BE2C (cell line): ENCODE measurements around the gene EIF4EBP2.

Source experiments
- DNase-seq: peaks from one replicate; pipeline ENCODE4 v3.0.0-alpha.2; 2020
- H3K27me3 ChIP-seq: fragments of 250-450 bp; sonication (Bioruptor Pico); 2 replicates; pipeline ENCODE4 v1.5.1; 2020; ENCODE audit warnings: mild to moderate bottlenecking
- H3K36me3 ChIP-seq: fragments of 250-450 bp; sonication (Bioruptor Pico); 2 replicates; pipeline ENCODE4 v1.5.1; 2020; ENCODE audit warnings: mild to moderate bottlenecking
- H3K4me1 ChIP-seq: fragments of 250-450 bp; sonication (Bioruptor Pico); 2 replicates; pipeline ENCODE4 v1.5.1; 2020
- H3K4me3 ChIP-seq: 2 replicates; pipeline ENCODE4 v1.5.1; 2011; ENCODE audit warnings: low read depth, low read length
- H3K9me3 ChIP-seq: fragments of 250-450 bp; sonication (Bioruptor Pico); 2 replicates; pipeline ENCODE4 v1.5.1; 2020
- TF ChIP-seq, protein P1 (sequence below): IDR thresholded peaks from 2 replicates; pipeline ENCODE4 v1.5.1; 2012; ENCODE audit warnings: mild to moderate bottlenecking, low read depth, low read length

Gene EIF4EBP2

DNA sequence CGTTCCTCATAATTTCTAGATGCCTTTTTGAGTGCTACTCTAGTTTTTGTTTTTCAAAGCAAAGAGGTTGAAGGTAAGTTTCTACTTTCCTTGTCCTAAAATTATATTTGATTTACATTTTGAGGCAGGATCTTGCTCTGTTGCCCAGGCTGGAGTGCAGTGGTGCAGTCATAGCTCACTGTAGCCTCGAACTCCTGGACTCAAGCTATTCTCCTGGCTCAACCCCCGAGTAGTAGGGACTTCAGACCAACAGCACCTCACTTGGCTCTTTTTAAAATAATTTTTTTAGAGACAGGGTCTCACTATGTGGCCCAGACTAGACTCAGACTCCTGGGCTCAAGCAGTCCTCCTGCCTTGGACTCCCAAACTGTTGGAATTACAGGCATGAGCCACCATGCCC, 14.8 kb downstream of the EIF4EBP2 start:
- no peak for DNase-seq
- Histone ChIP-seq H3K4me3 (no peak overlapping the region), H3K4me1 (no peaks in the 10 kb centered on the region), H3K27me3 (no peaks in the 10 kb centered on the region), H3K9me3 (no peaks in the 10 kb centered on the region), H3K36me3 (peaks cover 24% of the 10 kb centered on the region)
- TF ChIP-seq, protein P1, sequence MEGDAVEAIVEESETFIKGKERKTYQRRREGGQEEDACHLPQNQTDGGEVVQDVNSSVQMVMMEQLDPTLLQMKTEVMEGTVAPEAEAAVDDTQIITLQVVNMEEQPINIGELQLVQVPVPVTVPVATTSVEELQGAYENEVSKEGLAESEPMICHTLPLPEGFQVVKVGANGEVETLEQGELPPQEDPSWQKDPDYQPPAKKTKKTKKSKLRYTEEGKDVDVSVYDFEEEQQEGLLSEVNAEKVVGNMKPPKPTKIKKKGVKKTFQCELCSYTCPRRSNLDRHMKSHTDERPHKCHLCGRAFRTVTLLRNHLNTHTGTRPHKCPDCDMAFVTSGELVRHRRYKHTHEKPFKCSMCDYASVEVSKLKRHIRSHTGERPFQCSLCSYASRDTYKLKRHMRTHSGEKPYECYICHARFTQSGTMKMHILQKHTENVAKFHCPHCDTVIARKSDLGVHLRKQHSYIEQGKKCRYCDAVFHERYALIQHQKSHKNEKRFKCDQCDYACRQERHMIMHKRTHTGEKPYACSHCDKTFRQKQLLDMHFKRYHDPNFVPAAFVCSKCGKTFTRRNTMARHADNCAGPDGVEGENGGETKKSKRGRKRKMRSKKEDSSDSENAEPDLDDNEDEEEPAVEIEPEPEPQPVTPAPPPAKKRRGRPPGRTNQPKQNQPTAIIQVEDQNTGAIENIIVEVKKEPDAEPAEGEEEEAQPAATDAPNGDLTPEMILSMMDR = no peak

DNA sequence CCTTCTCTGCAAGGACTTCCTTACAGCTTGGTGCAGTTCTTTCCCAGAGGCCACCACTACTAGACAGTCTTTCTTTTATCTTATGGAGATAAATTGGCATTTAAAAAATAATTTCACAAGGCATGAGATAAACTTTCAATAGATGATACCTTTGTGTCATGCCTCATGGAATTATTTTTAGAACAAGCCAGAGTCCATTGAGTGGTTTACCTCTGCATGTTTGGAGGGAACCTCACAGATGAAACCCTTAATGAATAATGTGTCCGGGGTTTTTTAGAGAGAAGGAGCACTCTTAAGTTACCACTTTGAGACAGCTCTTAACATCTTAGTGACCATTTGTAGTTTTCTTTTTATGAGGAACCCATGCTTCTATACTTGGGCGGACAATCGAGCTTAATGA, 20.4 kb downstream of the EIF4EBP2 start:
- TF ChIP-seq, protein P1 = no peak
- DNase-seq = no peak
- Histone ChIP-seq H3K36me3 (peaks cover 44% of the 10 kb centered on the region), H3K27me3 (no peaks in the 10 kb centered on the region), H3K4me3 (no peak overlapping the region), H3K9me3 (no peaks in the 10 kb centered on the region), H3K4me1 (no peaks in the 10 kb centered on the region)

DNA sequence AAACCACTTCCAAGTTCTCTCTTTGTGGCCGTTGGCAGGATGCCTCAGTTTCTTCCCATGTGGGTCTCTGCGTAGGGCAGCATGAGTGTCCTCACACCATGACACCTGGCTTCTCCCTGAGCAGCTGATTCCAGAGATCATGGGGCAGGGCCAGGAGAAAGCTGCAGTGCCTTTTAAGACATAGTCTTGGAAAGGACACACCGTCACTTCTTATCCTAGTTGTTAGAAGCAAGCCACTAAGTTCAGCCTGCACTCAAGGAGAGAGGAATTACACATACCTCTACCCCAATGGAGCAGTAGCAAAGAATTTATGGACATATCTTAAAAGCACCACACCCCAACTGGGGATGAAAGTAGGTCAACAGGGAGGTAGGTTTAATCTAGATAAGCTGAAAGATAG, 21.2 kb downstream of the EIF4EBP2 start:
- DNase-seq = no peak
- Histone ChIP-seq H3K4me1 (no peaks in the 10 kb centered on the region), H3K27me3 (no peaks in the 10 kb centered on the region), H3K36me3 (peaks cover 46% of the 10 kb centered on the region), H3K9me3 (no peaks in the 10 kb centered on the region), H3K4me3 (no peak overlapping the region)
- TF ChIP-seq, protein P1 = no peak

DNA sequence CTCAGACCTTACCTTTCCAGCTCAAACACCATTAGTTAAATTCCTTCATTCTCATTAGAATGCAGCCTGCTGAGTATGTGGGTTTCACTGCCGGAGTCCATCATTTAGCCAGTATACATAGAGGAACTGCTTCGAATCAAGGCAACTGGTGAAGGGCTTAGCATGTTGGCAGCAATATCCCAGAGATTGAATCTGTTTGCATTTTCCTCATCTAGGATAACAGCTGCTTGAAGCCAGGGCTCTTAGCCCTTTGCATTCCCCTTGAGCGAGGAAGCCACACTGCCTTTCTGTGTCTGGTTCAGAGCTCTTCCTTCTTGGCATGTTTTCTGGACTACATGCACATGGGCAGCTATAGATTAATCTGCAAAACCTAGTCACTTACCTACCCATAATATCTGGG, 22.9 kb downstream of the EIF4EBP2 start:
- H3K9me3 ChIP-seq = no peaks in the 10 kb centered on the region
- H3K4me3 ChIP-seq = no peak overlapping the region
- peaks cover 32% of the 10 kb centered on the region for H3K36me3 ChIP-seq
- no peaks in the 10 kb centered on the region for H3K27me3 ChIP-seq
- TF ChIP-seq, protein P1 = no peak
- H3K4me1 ChIP-seq = no peaks in the 10 kb centered on the region
- no peak for DNase-seq

DNA sequence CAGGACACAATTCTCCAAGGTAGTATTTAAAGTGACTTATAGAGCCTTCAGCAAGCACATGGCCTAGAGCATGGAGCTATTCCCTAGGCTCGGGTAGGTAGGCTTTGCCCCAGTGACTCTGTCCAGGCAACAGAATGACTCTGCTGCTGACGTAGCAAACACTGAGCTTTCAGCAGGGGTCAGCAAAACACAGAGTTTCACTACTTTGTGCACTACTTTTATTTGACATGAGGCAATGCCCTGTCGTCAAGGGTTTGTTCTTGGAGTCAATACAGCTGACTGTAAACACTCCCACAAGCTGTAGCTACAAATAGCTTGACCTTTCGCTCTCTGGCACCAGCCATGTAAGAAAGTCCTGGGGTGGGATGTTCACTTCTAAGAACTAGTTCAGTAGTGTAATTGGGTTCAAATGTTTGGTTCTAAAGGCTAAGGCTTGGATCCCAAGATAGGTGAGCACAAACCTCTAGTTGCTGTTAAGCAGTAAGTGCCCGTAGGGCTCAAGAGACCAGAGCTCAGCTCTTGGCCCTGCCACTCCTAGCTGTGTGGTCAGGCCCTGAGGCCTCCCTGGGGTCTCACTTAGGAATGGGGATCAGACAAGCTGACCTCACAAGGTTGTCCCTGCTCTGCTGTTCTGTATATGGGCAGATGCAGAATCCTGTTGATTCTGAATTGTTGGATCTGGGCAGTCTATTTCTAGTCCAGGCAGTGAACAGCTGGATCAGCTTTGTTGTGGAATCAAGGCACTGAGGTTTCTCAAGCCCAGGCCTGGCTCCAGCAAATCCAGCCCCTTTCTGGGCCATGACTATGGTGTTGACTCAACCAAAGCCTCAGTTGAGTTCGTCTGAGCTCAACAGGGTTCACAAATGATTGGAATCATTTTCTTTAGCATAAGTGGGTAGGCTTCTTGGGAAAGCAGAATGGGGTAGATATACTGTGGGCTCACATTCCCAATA, 26.8 kb downstream of the EIF4EBP2 start:
- Histone ChIP-seq H3K36me3 (peaks cover 7% of the 10 kb centered on the region), H3K4me1 (no peaks in the 10 kb centered on the region), H3K27me3 (no peaks in the 10 kb centered on the region), H3K9me3 (no peaks in the 10 kb centered on the region), H3K4me3 (no peak overlapping the region)
- TF ChIP-seq, protein P1 = no peak
- no peak for DNase-seq

DNA sequence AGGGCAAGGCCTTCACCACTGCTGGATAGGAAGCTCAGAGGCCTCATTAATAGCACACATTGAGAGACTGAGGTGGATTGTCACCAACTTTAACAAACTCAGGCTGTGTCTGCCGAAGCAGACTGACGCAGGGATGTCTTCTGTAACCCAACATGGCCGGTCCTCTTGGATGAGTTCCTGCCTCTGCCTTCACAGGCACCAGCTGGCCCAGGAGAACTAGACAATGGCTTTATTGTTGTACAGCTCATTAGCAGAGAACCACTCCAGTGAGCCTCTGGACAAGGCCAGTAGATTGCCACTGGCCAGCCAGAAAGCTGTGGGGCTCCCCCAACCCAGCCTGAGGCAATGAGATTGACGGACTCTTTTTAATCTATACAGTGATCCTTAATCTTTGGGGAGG, 28.2 kb downstream of the EIF4EBP2 start:
- Histone ChIP-seq H3K36me3 (peaks cover 7% of the 10 kb centered on the region; the same call in 1 of the 2 replicates), H3K27me3 (no peaks in the 10 kb centered on the region), H3K9me3 (no peaks in the 10 kb centered on the region), H3K4me1 (no peaks in the 10 kb centered on the region), H3K4me3 (no peak overlapping the region)
- TF ChIP-seq, protein P1 = no peak
- DNase-seq = no peak
